SU-DHL-6 (cell line): Measurements from ENCODE around the gene FAM107B.

Source experiments
- H2AFZ ChIP-seq: fragments of 200-600 bp; sonication (generic); 2 replicates; pipeline ENCODE4 v1.6.1; 2014; ENCODE audit warnings: low read depth, mild to moderate bottlenecking, moderate library complexity, mixed read lengths, antibody characterized with exemption, low read length; ENCODE audit not compliant: severe bottlenecking
- H3F3A ChIP-seq: fragments of 200-600 bp; shearing (Covaris generic); 2 replicates; pipeline ENCODE4 v1.6.0; 2016; ENCODE audit warnings: antibody characterized with exemption, mild to moderate bottlenecking; ENCODE audit not compliant: insufficient read depth
- H3K27ac ChIP-seq: fragments of 200-600 bp; sonication (generic); 2 replicates; pipeline ENCODE4 v1.5.1; 2016; ENCODE audit warnings: low read depth, mild to moderate bottlenecking, low read length, moderate library complexity, mixed read lengths
- H3K27me3 ChIP-seq: fragments of 200-600 bp; sonication (generic), shearing (Covaris generic); 2 replicates; pipeline ENCODE4 v1.6.0; 2014; ENCODE audit warnings: mild to moderate bottlenecking, low read length
- H3K36me3 ChIP-seq: fragments of 200-600 bp; sonication (generic); 2 replicates; pipeline ENCODE4 v1.6.1; 2014; ENCODE audit warnings: mild to moderate bottlenecking, low read length, mixed read lengths
- H3K4me2 ChIP-seq: fragments of 300-600, 200-600 bp; shearing (Covaris generic), sonication (generic); 2 replicates; pipeline ENCODE4 v1.6.0; 2014; ENCODE audit warnings: low read length, low read depth, mild to moderate bottlenecking; ENCODE audit not compliant: poor library complexity, severe bottlenecking
- H3K4me3 ChIP-seq: fragments of 200-600 bp; sonication (generic); 2 replicates; pipeline ENCODE4 v1.5.1; 2014; ENCODE audit warnings: antibody characterized with exemption, low read length, mild to moderate bottlenecking, mixed read lengths; ENCODE audit not compliant: insufficient read depth, poor library complexity, severe bottlenecking
- H3K79me2 ChIP-seq: fragments of 200-600 bp; sonication (generic); 2 replicates; pipeline ENCODE4 v1.6.1; 2014; ENCODE audit warnings: mild to moderate bottlenecking, low read length, moderate library complexity; ENCODE audit not compliant: insufficient read depth
- H3K9ac ChIP-seq: fragments of 200-600 bp; sonication (generic); 2 replicates; pipeline ENCODE4 v1.7.0; 2014; ENCODE audit warnings: mild to moderate bottlenecking, low read length
- H3K9me2 ChIP-seq: fragments of 200-600 bp; sonication (generic); replicated peaks from 2 replicates; pipeline ENCODE4 v1.6.1; 2014; ENCODE audit warnings: low read length; ENCODE audit not compliant: insufficient read depth
- H3K9me3 ChIP-seq: fragments of 200-600 bp; sonication (generic); 2 replicates; pipeline ENCODE4 v1.6.1; 2014; ENCODE audit warnings: low read length, mixed read lengths; ENCODE audit not compliant: insufficient read depth
- H4K20me1 ChIP-seq: fragments of 200-600 bp; sonication (generic); 2 replicates; pipeline ENCODE4 v1.6.1; 2014; ENCODE audit warnings: low read depth, mild to moderate bottlenecking, antibody characterized with exemption, low read length, moderate library complexity, mixed read lengths
- CTCF ChIP-seq: fragments of 200-600 bp; sonication (generic); IDR thresholded peaks from one replicate; pipeline ENCODE4 v1.5.1; 2017; ENCODE audit warnings: antibody characterized with exemption, mild to moderate bottlenecking, low read length, moderate library complexity; ENCODE audit not compliant: insufficient read depth, poor library complexity, severe bottlenecking
- EZH2phosphoT487 ChIP-seq: fragments of 200-600 bp; sonication (generic), shearing (Covaris generic); conservative IDR thresholded peaks from 2 replicates; pipeline ENCODE4 v1.6.1; 2018; ENCODE audit warnings: mild to moderate bottlenecking, antibody characterized with exemption, low read length, moderate library complexity, mixed read lengths

Gene FAM107B

GRCh38 chr10:14757986-14758385 lies 16.7 kb downstream of the FAM107B start:
- Histone ChIP-seq H3K4me3 (no peak overlapping the region), H3K4me2 (no peak overlapping the region), H3K79me2 (no peaks in the 10 kb centered on the region), H2AFZ (no peak overlapping the region), H3F3A (no peaks in the 10 kb centered on the region; the same call in 1 of the 2 replicates), H3K9me2 (no peaks in the 10 kb centered on the region), H4K20me1 (no peaks in the 10 kb centered on the region), H3K9ac (no peak overlapping the region), H3K36me3 (no peaks in the 10 kb centered on the region), H3K27ac (no peak overlapping the region), H3K9me3 (no peaks in the 10 kb centered on the region), H3K27me3 (no peaks in the 10 kb centered on the region)
- no peak for TF ChIP-seq EZH2phosphoT487
- TF ChIP-seq CTCF = no peak

GRCh38 chr10:14757394-14757793 lies 17.3 kb downstream of the FAM107B start:
- Histone ChIP-seq H3K79me2 (no peaks in the 10 kb centered on the region), H3K27me3 (no peaks in the 10 kb centered on the region), H3F3A (no peaks in the 10 kb centered on the region; the same call in 1 of the 2 replicates), H3K9me2 (no peaks in the 10 kb centered on the region), H3K9me3 (no peaks in the 10 kb centered on the region), H3K36me3 (no peaks in the 10 kb centered on the region), H2AFZ (no peak overlapping the region), H3K4me2 (no peak overlapping the region), H4K20me1 (no peaks in the 10 kb centered on the region), H3K4me3 (no peak overlapping the region), H3K27ac (no peak overlapping the region), H3K9ac (no peak overlapping the region)
- TF ChIP-seq EZH2phosphoT487 (no peak), CTCF (no peak)

DNA sequence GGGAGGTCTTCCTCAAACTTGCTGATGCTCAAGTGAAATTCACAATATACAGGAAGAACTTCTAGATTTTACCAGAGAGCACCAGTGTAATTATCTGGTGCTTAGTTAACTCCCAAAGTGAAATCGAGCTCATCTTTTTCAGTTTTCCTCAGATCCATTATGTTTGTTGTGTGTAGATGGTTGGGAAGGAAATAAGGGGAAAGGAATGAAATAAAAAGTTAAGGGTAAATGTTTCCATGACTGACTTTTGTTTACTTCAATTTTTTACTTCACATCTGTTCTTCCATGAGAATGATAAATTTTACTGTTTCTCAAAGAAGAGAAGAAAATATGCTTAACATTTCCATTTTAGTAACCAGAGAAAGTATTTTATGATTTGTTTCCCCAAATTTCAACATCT lies 21.3 kb downstream of the FAM107B start:
- Histone ChIP-seq H4K20me1 (no peaks in the 10 kb centered on the region), H3K9ac (no peak overlapping the region), H3K27me3 (no peaks in the 10 kb centered on the region), H3K4me2 (no peak overlapping the region), H3K9me2 (no peaks in the 10 kb centered on the region), H3K9me3 (no peaks in the 10 kb centered on the region), H3K4me3 (no peak overlapping the region), H3K27ac (no peak overlapping the region), H3K36me3 (no peaks in the 10 kb centered on the region), H3K79me2 (no peaks in the 10 kb centered on the region), H2AFZ (no peak overlapping the region), H3F3A (no peaks in the 10 kb centered on the region)
- TF ChIP-seq EZH2phosphoT487 = no peak
- TF ChIP-seq CTCF = no peak

- no peaks in the 10 kb centered on the region for H3K9me3 ChIP-seq
- peak overlapping the region; percentile 44 for H2AFZ ChIP-seq
- H3K79me2 ChIP-seq = no peaks in the 10 kb centered on the region
- H3K27ac ChIP-seq = no peak overlapping the region
- H3F3A ChIP-seq = no peaks in the 10 kb centered on the region
- peak overlapping the region; percentile 6 for H3K4me2 ChIP-seq
- H3K27me3 ChIP-seq = no peaks in the 10 kb centered on the region
- H3K9me2 ChIP-seq = no peaks in the 10 kb centered on the region
- H3K4me3 ChIP-seq = no peak overlapping the region
- TF ChIP-seq CTCF (no peak), EZH2phosphoT487 (no peak)
- no peaks in the 10 kb centered on the region for H3K36me3 ChIP-seq
- peak overlapping the region; percentile 14; the same call in 1 of the 2 replicates for H3K9ac ChIP-seq
- no peaks in the 10 kb centered on the region for H4K20me1 ChIP-seq
These were observed 22.8 kb downstream of the FAM107B start for GRCh38 chr10:14751921-14752320.
